Activated T-cell treated with anti-CD3 and anti-CD28 coated beads for 1 hour (primary cell): Measurements from ENCODE around the gene RALGDS.

ENCODE experiments used
- DNase-seq: peaks from one replicate; pipeline ENCODE4 v3.0.0-alpha.2; 2020; ENCODE audit warnings: low read depth

The RALGDS gene

GRCh38 chr9:133119103-133119845 lies 1.8 kb downstream of the RALGDS start:
- no peak for DNase-seq

- DNase-seq = no peak
Observed at GRCh38 chr9:133118568-133118967, 2.5 kb downstream of the RALGDS start.

DNA sequence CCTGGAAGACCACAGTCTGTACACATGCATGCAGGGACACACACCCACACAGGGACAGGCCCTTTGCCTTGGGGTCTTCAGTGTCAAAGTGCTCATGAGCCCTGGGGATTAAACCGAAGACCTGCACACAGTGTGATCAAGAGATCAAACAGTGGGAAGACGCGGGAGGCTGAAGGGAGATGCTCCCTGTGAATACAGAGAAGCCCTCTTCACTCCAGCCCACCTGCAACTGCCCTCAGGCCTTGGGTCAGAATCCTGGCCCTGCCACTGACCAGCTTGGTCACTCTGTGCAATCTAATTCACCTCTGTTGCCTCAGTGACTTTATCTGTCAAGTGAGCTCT lies 2.9 kb downstream of the RALGDS start:
- DNase-seq = no peak

- no peak for DNase-seq
Observed at GRCh38 chr9:133117271-133118178, 3.5 kb downstream of the RALGDS start.

DNA sequence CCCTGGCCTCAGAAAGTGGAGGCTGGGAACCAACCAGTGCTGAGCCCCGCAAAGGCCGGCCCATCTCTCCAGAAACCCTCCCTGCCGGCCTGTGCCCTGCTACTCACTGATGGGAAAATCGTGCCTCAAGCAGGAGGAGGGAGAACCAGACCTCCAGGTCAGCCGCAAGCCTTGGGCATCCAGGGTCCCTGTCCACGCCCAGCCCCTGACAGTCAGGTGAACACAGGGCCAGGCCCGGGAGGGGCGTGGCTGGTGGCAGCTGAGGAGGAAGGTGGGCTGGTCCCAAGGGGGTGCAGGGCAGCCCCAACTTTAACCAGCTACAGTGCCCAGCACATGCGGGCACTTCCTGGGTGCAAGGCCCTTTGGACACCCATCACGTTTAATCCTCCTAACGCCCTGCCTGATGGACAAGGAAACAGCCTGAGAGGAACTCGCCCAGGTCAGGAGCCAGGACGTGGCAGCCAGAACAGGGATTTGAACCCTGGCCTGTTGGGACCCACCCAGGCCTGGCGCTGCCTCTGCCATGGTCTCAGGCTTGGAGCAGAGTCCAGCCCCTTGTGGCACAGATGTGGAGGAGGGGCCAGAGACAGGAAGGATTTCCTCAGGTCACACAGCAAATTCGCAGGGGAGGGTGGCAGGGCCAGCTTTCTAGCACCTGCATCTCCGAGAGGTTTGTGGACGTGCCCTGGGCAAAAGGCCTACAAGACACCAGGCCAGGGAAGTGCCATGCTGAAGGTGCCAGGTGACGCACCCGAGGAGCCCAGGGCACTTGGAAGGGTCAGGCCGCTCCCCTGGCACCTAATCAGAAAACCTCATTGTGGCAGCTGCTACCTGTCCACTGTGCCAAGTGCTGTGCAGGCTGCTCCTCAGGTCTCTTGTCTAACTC lies 4.5 kb downstream of the RALGDS start:
- no peak for DNase-seq

DNA sequence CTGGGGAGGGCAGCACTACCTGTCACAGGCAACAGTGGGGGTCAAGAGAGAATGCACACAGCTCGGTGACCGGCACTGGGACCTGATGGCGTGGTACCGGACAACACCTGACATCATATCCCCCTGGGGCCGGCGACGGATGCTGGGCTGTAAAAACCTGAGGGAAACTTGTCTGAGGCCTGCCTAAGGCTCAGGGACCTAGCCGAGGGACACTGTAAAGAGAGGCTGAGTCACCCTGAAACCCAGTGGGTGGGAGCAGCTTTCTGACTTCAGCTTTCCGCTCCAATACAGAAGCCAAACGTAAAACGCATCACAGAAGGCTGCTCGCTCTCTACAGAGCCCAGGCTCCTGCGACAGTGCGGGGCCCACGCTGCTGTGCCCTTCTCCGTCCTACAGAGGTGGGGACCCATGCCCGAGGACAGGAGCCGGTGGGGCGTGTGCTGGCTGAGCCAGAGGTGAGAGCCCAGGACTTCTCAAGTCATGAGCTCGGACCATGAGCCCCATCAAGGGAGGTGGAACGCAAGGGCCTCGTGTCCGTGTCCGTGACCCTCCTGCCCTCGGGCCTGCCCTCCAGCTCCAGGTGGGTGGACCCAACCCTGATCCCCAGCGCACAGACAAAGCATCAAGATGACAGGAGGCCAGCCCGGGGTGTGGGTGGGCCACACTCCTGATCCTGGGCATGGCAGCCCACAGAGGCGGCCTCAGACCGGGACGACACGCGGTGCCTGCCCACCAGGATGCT lies 5.3 kb downstream of the RALGDS start:
- no peak for DNase-seq

DNA sequence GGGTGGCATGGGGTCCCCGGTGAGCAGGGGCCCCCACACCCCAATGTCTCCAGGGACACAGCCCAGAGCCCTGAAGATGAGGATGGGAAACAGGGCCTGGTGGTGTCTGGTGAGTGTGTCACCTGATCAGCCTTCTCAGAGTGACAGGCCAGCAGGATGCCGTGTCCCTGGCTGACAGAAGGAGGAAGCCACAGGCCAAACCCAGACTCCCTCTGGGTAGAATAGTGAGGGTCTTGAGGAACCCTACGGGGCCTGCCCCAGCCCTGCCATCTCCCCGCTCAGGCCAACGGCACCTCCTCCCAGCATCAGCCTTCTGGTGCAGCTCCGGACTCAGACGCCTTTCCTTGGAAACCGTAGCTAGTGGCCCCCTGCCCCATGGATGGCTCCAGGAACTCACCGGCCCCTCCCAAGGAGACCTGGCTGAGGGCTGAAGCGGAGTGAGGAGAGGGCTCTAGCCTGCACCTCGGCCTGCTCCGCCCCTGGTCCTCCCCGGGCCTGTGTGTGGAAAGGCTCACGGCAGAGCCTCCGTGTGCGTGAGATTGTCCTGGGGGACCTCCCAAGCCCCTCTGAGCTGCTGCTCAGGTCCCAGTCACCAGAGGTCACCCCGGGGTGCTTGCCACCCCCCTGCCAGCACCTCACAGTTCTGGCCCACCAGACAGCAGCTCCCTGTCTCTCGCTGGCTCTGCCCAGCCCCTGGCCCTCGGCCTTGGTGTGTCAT lies 6.0 kb downstream of the RALGDS start:
- no peak for DNase-seq

DNA sequence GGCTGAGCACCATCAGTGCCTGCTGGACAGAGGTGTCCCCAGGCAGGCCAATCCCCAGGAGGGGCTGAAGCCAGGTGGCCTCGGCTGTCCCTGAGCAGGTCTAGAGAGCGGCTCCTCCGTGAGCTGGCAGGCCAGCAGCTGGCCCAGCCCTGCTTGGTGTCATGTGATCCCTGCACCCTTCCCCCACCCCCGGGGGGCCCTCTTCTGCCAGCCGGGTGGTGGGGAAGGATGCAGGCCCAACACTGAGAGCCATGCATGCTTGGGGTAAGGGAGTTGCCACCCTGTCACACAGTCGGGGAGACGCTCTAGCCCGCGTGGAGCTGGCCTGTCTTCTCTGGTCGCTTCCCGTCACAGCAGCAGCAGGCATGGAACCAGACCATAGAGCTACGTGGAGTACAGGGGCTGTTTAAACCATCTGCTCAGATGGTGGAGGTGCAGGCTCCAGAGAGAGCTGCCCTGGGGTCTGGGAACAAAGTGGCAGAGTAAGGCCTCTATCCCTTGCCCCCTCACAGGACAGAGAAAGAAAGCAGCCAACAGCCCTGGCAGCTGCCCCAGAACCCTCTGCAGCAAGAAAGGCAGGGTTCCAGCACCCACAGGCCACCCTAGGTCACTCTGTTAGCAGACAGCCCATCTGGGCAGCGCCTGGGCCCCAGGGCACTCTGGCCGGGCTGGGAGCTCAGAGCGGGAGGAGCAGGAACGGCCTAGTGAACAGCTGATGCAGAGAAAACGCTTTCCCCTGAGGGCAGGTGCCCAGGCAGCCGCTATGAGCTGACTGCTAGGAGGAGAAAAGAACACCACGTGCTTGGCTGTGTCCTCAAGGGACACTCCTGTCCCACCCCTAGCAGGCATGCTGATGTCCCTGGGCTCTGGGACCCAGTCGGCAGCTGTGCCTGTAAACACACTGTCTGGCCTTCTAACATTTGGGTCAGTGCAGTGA lies 6.8 kb downstream of the RALGDS start:
- no peak for DNase-seq

DNA sequence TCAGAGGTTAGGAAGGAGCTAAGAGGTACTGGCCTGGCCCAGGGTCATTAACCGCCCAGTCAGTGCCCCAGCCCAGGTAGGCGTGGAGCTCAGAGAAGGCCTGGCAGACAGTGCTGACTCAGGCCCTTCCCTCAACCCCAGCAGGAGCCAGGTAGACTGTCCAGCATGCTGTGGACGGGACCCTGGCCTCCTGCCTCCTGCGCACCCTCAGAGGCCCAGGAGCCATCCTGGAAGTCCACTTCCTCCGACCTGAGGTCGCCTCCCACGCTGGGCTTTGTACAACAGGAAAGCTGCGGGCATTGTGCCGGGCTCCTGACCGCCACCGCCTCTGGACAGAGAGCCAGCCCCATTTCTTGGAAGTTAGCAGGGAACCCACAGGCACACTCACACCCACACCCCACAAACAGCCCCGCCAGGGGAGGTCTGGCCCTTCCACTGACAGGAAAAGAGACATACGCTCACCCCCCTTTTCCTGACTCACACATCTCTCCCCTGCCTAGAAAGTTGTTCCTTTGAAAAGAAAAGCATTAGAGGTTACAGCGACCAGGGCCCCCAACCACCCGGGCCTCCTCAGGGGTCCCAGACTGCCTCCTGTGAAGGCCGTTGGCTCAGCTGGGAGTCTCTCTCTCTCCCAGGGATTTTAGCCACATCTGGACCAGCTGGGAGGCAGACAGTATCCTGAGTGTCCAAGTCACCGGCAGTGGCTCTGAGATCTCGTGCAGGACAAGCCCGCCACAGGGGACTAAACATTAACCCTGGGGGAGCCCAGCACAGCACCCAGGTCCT lies 7.7 kb downstream of the RALGDS start:
- DNase-seq = no peak

DNA sequence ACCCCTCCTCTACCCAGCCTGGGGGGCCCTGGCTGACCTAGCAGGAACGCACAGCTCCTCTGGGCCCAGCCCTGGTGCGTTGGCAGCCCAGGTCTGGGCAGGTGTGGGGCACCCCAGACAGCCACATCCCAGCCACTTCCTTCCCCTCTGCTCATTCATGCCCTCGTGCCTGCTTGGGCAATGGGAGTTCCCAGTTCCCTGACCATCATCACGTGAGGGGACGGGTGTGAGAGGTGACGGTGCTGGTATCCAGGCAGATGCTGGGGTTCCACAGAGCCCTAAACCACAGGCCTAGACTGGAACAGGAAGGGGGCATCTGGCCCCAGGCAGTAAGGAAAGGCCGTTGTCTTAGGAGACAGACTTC lies 8.4 kb downstream of the RALGDS start:
- DNase-seq = no peak

DNA sequence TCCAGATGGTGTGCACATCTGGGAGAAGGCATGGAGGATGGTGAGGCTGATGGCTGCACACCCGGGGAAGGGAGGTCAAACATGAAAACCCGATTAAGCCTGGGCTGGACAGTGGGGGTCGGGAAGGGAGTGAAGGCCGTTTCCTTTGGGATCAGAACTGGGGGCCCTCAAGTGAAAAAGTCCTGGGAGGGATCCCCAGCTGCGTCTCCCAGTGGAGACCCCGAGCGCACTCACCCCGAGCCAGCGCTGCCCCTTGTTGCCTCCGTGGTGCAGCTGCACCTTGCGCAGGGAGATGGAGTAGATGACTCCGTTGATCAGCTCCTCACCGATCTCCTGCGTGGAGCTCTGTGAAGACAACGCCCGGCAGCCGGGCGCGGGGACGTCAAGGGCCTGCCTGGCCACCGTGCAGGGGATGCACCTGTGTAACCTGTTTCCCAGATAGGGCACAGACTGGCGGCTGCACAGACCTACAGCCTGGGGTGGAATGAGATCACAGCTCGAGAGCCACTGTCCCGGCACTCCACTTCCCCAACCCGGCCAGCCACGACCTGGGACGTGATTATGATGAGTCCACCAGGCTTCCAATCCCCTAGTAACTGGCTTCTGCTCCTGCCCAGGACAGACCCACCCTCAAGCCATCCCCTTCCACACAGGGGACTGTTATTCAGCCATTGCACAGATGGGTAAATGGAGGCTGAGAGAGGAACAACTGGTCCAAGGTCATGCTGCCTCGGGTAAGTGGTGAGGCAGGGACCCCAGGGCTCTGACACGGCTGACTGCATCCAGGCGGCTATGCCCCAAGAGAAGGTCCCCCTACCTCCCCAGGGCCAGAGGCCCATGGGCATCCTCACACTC lies 9.0 kb downstream of the RALGDS start:
- no peak for DNase-seq

- no peak for DNase-seq
Observed at GRCh38 chr9:133109931-133110650, 10.9 kb downstream of the RALGDS start.

- no peak for DNase-seq
Observed at GRCh38 chr9:133108794-133109641, 12.0 kb downstream of the RALGDS start.

- no peak for DNase-seq
Observed at GRCh38 chr9:133107961-133108793, 12.9 kb downstream of the RALGDS start.

DNA sequence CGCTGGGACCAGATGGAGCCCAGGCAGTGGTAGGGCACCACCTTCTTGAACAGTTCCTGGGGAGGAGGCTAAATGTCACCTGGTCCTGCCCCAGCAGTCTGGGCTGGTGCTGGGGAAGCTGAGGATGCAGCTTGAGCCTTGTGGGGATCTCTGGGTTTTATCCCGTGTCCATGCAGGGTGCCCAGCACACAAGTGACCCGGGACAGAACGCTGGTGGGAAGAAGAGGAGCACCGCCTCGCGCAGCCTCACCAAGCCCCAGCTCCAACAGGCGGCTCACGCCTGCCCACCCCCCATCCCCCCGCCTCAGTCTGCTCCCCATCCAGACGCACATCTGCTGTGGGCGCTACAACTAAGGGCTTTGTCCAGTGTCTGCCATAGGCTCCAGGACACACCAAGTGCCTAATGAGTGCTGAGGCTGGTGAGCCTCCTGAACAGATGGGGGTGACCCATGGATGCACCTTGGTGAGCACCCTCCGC lies 13.8 kb downstream of the RALGDS start:
- no peak for DNase-seq
